ENCODE results near the gene SWAP70.

DNA sequence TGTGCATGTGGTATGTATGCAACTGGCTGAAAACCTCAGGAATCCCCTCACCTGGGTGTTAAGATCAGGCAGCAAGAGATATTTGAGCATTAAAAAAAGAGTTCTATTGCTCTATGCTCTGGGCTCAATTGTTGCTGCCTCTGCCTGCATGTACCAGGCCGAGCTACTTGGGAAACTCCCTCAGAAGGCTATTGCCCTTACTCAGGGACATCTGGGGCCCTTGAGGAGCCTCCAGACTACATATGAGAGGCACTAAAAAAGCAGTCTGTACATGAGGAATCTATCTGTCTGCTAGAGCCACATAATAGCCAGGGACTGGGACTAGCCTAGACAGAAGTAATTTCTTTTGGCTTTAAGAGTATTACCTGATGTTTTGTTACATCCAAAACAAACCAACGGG lies 120.1 kb downstream of the SWAP70 start:
- TF ChIP-seq, protein P1, sequence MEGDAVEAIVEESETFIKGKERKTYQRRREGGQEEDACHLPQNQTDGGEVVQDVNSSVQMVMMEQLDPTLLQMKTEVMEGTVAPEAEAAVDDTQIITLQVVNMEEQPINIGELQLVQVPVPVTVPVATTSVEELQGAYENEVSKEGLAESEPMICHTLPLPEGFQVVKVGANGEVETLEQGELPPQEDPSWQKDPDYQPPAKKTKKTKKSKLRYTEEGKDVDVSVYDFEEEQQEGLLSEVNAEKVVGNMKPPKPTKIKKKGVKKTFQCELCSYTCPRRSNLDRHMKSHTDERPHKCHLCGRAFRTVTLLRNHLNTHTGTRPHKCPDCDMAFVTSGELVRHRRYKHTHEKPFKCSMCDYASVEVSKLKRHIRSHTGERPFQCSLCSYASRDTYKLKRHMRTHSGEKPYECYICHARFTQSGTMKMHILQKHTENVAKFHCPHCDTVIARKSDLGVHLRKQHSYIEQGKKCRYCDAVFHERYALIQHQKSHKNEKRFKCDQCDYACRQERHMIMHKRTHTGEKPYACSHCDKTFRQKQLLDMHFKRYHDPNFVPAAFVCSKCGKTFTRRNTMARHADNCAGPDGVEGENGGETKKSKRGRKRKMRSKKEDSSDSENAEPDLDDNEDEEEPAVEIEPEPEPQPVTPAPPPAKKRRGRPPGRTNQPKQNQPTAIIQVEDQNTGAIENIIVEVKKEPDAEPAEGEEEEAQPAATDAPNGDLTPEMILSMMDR (IDR thresholded peaks at IDR 0.05; ENCODE audit: low read depth, low read length, poor library complexity, severe bottlenecking), result no peak
- no peak for TF ChIP-seq EZH2phosphoT487 (IDR thresholded peaks at IDR 0.05; ENCODE audit: borderline replicate concordance, low read length)
